Fibroblast of skin of left quadriceps (primary cell): ENCODE data around the gene GMDS.
"Not testable (repeated sequence)": the region's sequence is repeated elsewhere in the genome, so short reads cannot be mapped to it uniquely, and the experiment has no call there.

Experiments
- DNase-seq, 2 experiments: peaks; one replicate each; pipeline ENCODE4 v3.0.0-alpha.2; 2013; ENCODE audit warnings: low read depth in 2 of 2

GMDS gene

DNA sequence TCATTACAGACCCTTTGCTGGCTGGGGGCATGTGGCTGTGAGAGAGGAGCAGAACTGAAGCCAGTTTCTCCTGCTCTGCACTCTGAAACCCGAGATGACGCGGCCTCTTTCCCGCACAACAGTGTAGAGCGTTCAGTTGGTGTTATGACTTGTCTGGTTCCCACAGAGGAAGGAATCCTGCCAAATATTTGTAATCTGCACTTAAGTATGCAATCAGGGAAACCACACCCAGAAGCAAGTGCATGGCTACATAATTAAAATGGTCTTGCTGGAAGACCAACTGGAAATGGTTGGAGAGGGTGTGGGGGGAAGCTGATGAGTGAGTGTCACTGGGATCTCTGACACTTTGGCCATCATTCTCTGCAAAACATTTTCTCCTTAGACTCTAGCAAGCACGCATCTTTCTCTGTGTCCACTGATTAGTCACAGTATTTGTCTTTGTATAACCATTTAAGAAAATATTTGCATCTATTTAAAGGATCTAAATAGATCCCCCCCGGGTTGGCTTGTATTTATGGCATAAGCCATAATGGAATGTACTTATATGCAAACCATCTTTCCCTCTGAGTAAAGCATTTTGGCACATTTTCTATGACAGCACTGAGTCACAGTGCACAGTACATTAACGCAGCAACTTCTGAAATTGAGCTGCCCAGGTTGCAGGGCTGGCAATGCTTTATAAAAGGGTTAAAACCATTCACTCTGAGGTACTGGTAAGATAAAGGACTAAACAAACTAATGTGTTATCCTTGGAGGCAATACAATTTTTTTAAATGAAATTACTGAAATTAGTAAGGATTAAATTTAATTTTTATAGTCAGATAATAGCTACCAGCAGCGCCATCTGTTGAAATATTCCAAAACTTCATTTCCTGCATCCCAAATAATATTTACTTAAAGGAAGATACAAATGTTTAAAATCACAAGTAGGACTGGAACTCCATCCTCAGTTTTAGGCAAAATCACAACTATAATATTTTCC is 559.0 kb downstream of the GMDS start:
- peak; percentile 95 to 96 for DNase-seq

- no peak for DNase-seq
Measured at GRCh38 chr6:1679688-1680068, 565.7 kb downstream of the GMDS start.

GRCh38 chr6:1679031-1679687 is 566.2 kb downstream of the GMDS start:
- DNase-seq, result no peak

DNA sequence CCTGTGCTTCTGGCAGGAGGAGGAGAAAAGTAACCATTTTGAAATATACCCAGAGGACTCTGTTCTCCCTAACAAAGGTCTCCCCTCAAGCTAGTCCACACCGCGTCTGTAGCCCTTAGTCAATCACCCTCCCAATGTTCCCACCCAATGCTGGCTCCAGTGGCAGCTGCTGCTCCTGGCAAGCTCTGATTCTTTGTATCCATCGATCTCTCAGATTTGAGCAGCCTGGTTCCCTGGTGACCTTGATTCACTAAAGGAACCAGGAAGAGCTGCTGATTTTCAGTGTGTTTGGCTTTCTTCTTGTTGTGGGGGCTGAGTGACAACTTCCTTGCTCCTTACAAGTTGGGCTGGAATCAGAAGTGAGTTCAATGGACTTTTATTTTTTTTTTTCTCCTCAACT is 567.2 kb downstream of the GMDS start:
- no peak for DNase-seq

- DNase-seq, result peak in 1 of 2 experiments; percentile 21
Measured at GRCh38 chr6:1672379-1672778, 573.0 kb downstream of the GMDS start.

GRCh38 chr6:1670711-1671462 is 574.5 kb downstream of the GMDS start:
- no peak for DNase-seq

DNA sequence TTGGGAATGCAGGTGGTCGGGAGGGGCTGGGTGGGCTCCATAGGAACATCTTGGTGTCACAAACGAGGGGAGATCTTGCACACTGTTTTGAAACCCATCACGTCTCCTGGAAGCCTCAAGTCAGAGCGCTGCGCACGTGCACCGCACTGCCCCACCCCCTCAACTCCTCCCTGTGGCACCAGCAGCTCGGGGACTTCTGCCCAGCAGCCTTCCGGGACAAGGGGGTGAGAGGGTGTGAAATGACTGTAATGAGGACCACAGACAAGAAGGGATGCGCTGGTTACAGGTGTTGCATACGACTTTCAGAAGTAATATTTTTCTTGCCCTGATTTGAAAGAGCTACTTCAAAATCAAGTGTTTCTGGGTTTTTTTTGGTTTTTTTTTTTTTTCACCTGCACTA is 575.4 kb downstream of the GMDS start:
- DNase-seq, result no peak

GRCh38 chr6:1668456-1668855 is 576.9 kb downstream of the GMDS start:
- DNase-seq, result not testable (repeated sequence)

GRCh38 chr6:1667805-1668175 is 577.6 kb downstream of the GMDS start:
- no peak for DNase-seq

DNA sequence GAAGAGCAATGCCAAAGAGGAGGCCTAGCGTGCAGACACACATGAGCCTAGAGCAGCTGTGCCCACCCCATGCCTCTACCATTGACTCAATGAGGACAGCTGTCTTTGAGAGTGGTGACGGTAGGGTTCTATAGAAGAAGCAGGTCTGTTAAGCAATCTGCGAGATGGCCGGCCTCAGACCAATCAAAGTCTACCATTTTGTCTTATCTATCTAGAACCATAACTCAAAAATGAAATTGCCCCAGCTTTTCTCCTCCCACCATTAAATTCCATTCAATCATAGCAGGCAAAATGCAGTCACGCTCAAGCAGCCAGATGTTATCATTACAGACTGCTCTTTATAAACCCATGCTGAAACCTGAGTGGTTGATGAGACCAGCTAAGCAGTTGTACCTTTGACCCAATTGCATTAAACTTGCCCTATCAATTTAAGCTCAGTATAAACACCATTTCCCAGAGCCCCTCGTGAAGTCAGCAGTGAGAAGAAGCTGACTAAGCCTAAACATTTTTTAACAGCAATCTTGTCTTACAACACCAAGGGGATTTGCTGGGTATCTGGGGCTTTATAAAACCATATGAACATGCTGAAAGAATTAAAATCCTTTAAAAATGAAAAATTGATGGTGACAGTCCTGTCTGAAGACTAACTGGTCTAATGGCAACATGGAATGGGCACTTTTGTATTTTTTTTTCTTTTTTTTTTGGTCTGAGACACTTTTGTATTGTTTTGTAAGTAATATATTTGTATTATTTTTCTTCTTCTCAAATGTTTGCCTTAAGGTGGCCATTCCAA is 578.2 kb downstream of the GMDS start:
- DNase-seq, result peak; percentile 78 to 79

- DNase-seq, result no peak
Measured at GRCh38 chr6:1665214-1665613, 580.2 kb downstream of the GMDS start.

DNA sequence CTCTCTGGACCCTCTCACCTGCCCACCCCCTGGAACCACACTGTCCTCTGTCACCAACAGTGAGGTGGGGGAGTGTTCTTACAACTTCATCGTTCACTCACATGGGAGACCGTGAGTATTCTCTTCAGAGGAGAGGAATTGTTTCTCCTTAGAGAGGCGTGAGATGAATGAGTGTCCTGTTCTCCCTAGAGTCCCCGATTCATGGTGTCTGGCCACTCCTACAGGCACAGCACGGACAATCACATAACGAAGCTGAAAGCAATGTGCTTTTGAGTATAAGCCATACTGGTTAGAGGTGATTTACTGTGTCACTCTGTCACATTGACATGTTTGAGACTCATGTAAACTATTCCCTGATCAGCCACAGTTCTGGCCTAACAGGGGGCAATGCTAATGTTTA is 581.1 kb downstream of the GMDS start:
- no peak for DNase-seq

GRCh38 chr6:1663511-1663910 is 581.9 kb downstream of the GMDS start:
- no peak for DNase-seq

DNA sequence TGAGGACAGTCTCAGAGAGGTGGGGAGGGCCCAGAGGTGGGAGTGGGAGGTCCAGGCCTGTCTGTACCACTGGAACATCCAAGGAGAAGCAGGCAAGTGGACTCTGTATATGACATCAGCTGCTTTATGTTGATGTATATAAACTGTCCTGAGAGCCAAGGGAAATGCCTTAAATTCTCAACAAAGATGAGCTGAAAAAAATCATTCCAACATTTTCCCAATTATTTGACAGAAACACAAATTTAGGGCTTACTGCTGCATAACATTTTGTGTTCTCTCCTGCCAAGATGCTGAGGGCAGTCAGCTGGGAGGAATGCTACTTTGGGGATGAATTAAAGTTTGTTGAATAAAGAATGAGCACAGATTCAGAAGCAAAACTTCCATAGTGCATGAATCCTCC is 582.9 kb downstream of the GMDS start:
- DNase-seq, result peak; percentile 58 to 61

- no peak for DNase-seq
Measured at GRCh38 chr6:1659816-1660215, 585.6 kb downstream of the GMDS start.

- DNase-seq, result no peak
Measured at GRCh38 chr6:1658212-1659005, 587.0 kb downstream of the GMDS start.

DNA sequence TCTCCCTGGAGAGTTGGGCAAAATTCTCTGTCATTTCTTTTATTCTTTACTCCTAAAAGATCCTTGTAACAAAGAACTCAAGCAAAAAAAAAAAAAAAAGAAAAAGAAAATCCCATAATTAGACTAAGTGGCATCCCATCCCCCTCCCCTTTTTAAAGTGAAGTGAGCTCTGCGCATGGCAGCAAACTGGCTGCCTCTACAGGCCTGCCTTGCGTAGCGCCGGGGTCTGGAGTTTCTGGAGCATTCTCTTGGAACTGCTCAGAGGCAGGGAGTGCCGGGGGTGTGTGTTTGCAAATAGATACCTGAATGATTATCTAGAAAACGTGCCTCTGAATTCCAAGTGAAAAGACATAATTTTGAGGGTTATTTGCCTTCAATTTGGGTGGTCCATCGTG is 587.6 kb downstream of the GMDS start:
- no peak for DNase-seq

GRCh38 chr6:1657116-1657770 is 588.2 kb downstream of the GMDS start:
- no peak for DNase-seq

GRCh38 chr6:1654054-1654453 is 591.4 kb downstream of the GMDS start:
- no peak for DNase-seq

DNA sequence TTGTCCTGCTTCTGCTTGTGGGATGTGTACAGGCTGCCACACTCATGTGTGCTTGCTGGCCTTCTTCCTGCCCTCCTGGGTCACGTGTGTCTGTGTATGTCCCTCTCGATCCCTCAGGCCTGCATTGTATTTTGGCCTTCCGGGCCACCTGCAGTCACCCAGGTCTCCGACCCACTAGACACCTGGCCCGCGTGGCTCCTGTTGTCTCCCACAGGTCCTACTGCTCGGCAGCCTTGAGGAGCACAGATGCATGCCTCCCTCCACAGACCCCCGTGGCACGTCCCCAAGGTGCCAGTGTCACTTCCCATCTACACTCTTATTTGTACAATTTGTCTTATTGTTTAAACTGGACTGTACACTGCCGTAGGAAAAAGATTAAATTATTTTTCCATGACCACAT is 592.6 kb downstream of the GMDS start:
- no peak for DNase-seq
